Keratinocyte (primary cell): ENCODE results near the gene APOB.

ENCODE experiments used
- EZH2 ChIP-seq: IDR thresholded peaks from one replicate; pipeline ENCODE4 v1.6.1; 2012; ENCODE audit warnings: inconsistent platforms, mild to moderate bottlenecking, low read length, moderate library complexity
- TF ChIP-seq, protein P1 (sequence below), 3 experiments: IDR thresholded peaks in 1 of 3; conservative IDR thresholded peaks in 1 of 3; optimal IDR thresholded peaks in 1 of 3; 2 replicates in 2 of 3; 3 replicates in 1 of 3; pipeline versions ENCODE3 to v1.5.1; 2011; ENCODE audit warnings: low read length in 3 of 3, mild to moderate bottlenecking in 3 of 3, moderate library complexity in 2 of 3, control low read depth in 1 of 3, inconsistent platforms in 1 of 3; ENCODE audit not compliant: insufficient read depth in 2 of 3; ENCODE audit errors: extremely low read depth in 1 of 3

DNA sequence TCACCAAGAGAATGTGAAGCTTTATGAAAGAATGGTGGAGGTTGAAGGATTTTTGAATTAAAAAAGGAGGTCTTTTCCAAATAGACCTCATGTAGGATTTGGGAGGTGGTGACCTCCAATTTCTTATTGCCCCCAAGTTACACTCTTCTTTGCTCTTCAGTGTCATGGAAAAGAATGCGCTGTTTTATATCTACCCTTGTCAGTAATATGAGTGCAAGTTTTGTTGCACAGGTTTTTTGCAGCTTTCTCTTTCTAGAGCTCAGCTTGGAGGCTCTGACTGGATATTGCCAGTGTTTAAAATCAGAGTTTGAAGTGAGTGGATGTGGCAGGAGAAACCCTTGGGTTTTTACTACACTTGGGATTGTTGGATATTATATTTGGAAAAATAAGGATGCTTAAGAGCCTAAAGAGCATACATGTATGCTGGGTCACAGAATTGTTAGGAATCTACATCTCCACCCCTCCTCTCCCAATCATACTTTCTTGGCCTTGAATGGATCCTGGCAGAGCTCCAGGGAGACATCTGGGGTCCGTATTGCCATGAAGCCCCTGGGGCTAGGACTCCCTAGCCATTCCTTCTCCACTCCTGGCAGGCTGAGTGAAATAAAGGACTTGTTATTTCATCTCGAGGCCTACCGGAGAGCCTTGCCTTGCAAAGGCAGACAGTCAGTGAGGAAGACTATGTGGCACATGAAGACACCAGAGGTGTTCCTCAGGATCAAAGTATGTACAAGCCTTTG, 43.8 kb downstream of the APOB start:
- TF ChIP-seq, protein P1, sequence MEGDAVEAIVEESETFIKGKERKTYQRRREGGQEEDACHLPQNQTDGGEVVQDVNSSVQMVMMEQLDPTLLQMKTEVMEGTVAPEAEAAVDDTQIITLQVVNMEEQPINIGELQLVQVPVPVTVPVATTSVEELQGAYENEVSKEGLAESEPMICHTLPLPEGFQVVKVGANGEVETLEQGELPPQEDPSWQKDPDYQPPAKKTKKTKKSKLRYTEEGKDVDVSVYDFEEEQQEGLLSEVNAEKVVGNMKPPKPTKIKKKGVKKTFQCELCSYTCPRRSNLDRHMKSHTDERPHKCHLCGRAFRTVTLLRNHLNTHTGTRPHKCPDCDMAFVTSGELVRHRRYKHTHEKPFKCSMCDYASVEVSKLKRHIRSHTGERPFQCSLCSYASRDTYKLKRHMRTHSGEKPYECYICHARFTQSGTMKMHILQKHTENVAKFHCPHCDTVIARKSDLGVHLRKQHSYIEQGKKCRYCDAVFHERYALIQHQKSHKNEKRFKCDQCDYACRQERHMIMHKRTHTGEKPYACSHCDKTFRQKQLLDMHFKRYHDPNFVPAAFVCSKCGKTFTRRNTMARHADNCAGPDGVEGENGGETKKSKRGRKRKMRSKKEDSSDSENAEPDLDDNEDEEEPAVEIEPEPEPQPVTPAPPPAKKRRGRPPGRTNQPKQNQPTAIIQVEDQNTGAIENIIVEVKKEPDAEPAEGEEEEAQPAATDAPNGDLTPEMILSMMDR (optimal IDR thresholded peaks at IDR 0.05 in 1 of 3, IDR thresholded peaks at IDR 0.05 in 1 of 3, conservative IDR thresholded peaks at IDR 0.05 in 1 of 3; ENCODE audit: extremely low read depth in 1 of 3, insufficient read depth in 2 of 3, low read length in 3 of 3) = no peak
- no peak for TF ChIP-seq EZH2
